Lung (tissue), 12 donors: ENCODE measurements around the gene APOBEC2. TPM values are rescaled to one million over a fixed set of nuclear protein-coding genes. Genes with fewer than 3 reads are reported as not detected.

ENCODE experiments used
- ATAC-seq: fragments of 200-7000 bp; cut with Tn5 transposase; one replicate; pipeline ENCODE4 v1.9.1; 2020; ENCODE audit warnings: moderate number of reproducible peaks; ENCODE audit not compliant: insufficient read depth, low FRiP score
- DNase-seq, 3 donors: peaks; one replicate each; pipeline ENCODE4 v3.0.0-alpha.2; 2013 to 2017
- H3K27ac ChIP-seq, 2 donors: one replicate each; pipeline ENCODE4 v1.5.1; 2013; ENCODE audit warnings: mild to moderate bottlenecking in 2 of 2, moderate library complexity in 2 of 2, control low read depth in 1 of 2, inconsistent platforms in 1 of 2, low read depth in 1 of 2, low read length in 1 of 2
- H3K27me3 ChIP-seq, 3 donors: one replicate each; pipeline ENCODE4 v1.5.1; 2013; ENCODE audit warnings: low read length in 2 of 3; ENCODE audit not compliant: control insufficient read depth in 3 of 3, insufficient read depth in 3 of 3
- H3K36me3 ChIP-seq, 4 donors: one replicate each; pipeline ENCODE4 v1.5.1; 2013; ENCODE audit warnings: low read length in 4 of 4, mild to moderate bottlenecking in 1 of 4, moderate library complexity in 1 of 4; ENCODE audit not compliant: control insufficient read depth in 4 of 4, insufficient read depth in 4 of 4
- H3K4me1 ChIP-seq, 5 donors: one replicate each; pipeline ENCODE4 v1.5.1; 2013; ENCODE audit warnings: low read length in 5 of 5, mild to moderate bottlenecking in 2 of 5, moderate library complexity in 1 of 5; ENCODE audit not compliant: control insufficient read depth in 5 of 5, insufficient read depth in 5 of 5
- H3K4me3 ChIP-seq: one replicate; pipeline ENCODE4 v1.5.1; 2013; ENCODE audit warnings: mild to moderate bottlenecking, control low read depth, moderate library complexity
- H3K9ac ChIP-seq, 2 donors: one replicate each; pipeline ENCODE4 v1.5.1; 2013; ENCODE audit warnings: low read length in 2 of 2, control low read depth in 1 of 2; ENCODE audit not compliant: insufficient read depth in 1 of 2
- H3K9me3 ChIP-seq, 4 donors: one replicate each; pipeline ENCODE4 v1.5.1; 2013; ENCODE audit warnings: low read length in 3 of 4, mild to moderate bottlenecking in 1 of 4, moderate library complexity in 1 of 4; ENCODE audit not compliant: control insufficient read depth in 4 of 4, insufficient read depth in 3 of 4
- CTCF ChIP-seq: IDR thresholded peaks from 2 replicates; pipeline ENCODE4 v1.5.1; 2012; ENCODE audit warnings: mild to moderate bottlenecking; ENCODE audit errors: control extremely low read depth, extremely low read depth
- WGBS, 2 donors: extraction: QIAGEN DNeasy Blood & Tissue Kit; methylation state at CpG; one replicate each; pipeline ENCODE4 v1.1.7; 2013; 5-methylcytosine and 5-hydroxymethylcytosine counted together
- polyA plus RNA-seq, 2 donors: library from polyadenylated mRNA; stranded (reverse); fragments of 200-250 nt; gene quantifications; one replicate each; pipeline ENCODE4 v1.2.1, GENCODE V29; 2013
- total RNA-seq, 2 donors: library from RNA; depleted of rRNA in 1 of 2; stranded (reverse); fragments of >200 nt in 1 of 2; gene quantifications; one replicate each; pipeline ENCODE4 v1.2.1, GENCODE V29; 2014 to 2021
- donor health status: control.
- donor health status: control.
- donor health status: Bipolar disorder and iron deficiency.
- donor health status: healthy.
- donor health status: DM: yes; HTN: yes; CAD: no.

Gene APOBEC2
- total and polyA plus RNA-seq, 4 donors = 0.10 to 0.51 (median 0.37) TPM

- ATAC-seq (no peak), DNase-seq (no peak)
- no peaks in the 10 kb centered on the region for H3K27me3 ChIP-seq
- TF ChIP-seq CTCF = no peak
- H3K27ac ChIP-seq = no peak overlapping the region
- no peak overlapping the region for H3K4me3 ChIP-seq
- no peaks in the 10 kb centered on the region for H3K9me3 ChIP-seq
- H3K9ac ChIP-seq = no peak overlapping the region
- 77 to 84% methylated on average over 5 of the region's 5 CpGs for WGBS, 2 donors
- peaks cover 0 to 4% (median 0%) of the 10 kb centered on the region in 5 donors for H3K4me1 ChIP-seq
- H3K36me3 ChIP-seq = no peaks in the 10 kb centered on the region
Observed at GRCh38 chr6:41045664-41046063, 7.3 kb upstream of the APOBEC2 start.

- Histone ChIP-seq H3K27me3 (no peaks in the 10 kb centered on the region), H3K9ac (no peak overlapping the region), H3K36me3 (no peaks in the 10 kb centered on the region), H3K27ac (no peak overlapping the region), H3K9me3 (no peaks in the 10 kb centered on the region), H3K4me1 (peaks cover 0 to 4% (median 0%) of the 10 kb centered on the region in 5 donors), H3K4me3 (no peak overlapping the region)
- no peak for TF ChIP-seq CTCF
- ATAC-seq (no peak), DNase-seq (no peak)
- WGBS, 2 donors = 92 to 98% methylated on average over 1 of the region's 1 CpG
Observed at GRCh38 chr6:41046084-41046483, 6.9 kb upstream of the APOBEC2 start.

- no peak overlapping the region for H3K9ac ChIP-seq
- ATAC-seq (no peak), DNase-seq (no peak)
- H3K4me1 ChIP-seq = peaks cover 0 to 8% (median 0%) of the 10 kb centered on the region in 5 donors
- no peaks in the 10 kb centered on the region for H3K9me3 ChIP-seq
- H3K4me3 ChIP-seq = no peak overlapping the region
- no peaks in the 10 kb centered on the region for H3K27me3 ChIP-seq
- H3K27ac ChIP-seq = no peak overlapping the region
- no peaks in the 10 kb centered on the region for H3K36me3 ChIP-seq
- no peak for TF ChIP-seq CTCF
- 97 to 100% methylated on average over 2 of the region's 2 CpGs for WGBS, 2 donors
Observed at GRCh38 chr6:41047306-41047705, 5.7 kb upstream of the APOBEC2 start.
